K562 (cell line): Measurements from ENCODE around the gene SLC44A2.
A peak's percentile ranks its signal among the peaks of the same experiment; 100 is the strongest.

Source experiments
- BCOR ChIP-seq: fragments of 450-650 bp; IDR thresholded peaks from 2 replicates; pipeline ENCODE4 v1.6.1; 2016
- MYC ChIP-seq, 2 experiments: fragments of 250-450 bp in 1 of 2; sonication (Bioruptor Pico) in 1 of 2; IDR thresholded peaks; 2 replicates each; pipeline versions ENCODE4 v1.5.1 to v1.6.1; 2012 to 2021; ENCODE audit warnings: low read depth in 2 of 2, borderline replicate concordance in 1 of 2, improper control_type of control experiment in 1 of 2, low read length in 1 of 2, mild to moderate bottlenecking in 1 of 2, moderate library complexity in 1 of 2
- SP1 ChIP-seq: sonication (generic); formaldehyde crosslinking; IDR thresholded peaks from 2 replicates; pipeline ENCODE4 v1.8.1; 2022; ENCODE audit warnings: mild to moderate bottlenecking, missing genetic modification reagents
- ZNF23 ChIP-seq: fragments of 250-450 bp; sonication (Bioruptor Pico); IDR thresholded peaks from 2 replicates; pipeline ENCODE4 v1.4.0; 2020; ENCODE audit warnings: mild to moderate bottlenecking
- TF ChIP-seq, protein P1 (sequence below), 3 experiments: IDR thresholded peaks in 2 of 3; conservative IDR thresholded peaks in 1 of 3; 2 replicates each; pipeline ENCODE4 v1.5.1; 2011 to 2012; ENCODE audit warnings: low read length in 3 of 3, mild to moderate bottlenecking in 3 of 3, control low read depth in 2 of 3, improper control_type of control experiment in 1 of 3, inconsistent platforms in 1 of 3, low read depth in 1 of 3, mixed read lengths in 1 of 3, moderate library complexity in 1 of 3; ENCODE audit not compliant: insufficient read depth in 2 of 3
- TF ChIP-seq, protein P2 (sequence below): sonication (generic); formaldehyde crosslinking; IDR thresholded peaks from 2 replicates; pipeline ENCODE4 v1.8.1; 2023; ENCODE audit warnings: mild to moderate bottlenecking, missing genetic modification reagents

DNA sequence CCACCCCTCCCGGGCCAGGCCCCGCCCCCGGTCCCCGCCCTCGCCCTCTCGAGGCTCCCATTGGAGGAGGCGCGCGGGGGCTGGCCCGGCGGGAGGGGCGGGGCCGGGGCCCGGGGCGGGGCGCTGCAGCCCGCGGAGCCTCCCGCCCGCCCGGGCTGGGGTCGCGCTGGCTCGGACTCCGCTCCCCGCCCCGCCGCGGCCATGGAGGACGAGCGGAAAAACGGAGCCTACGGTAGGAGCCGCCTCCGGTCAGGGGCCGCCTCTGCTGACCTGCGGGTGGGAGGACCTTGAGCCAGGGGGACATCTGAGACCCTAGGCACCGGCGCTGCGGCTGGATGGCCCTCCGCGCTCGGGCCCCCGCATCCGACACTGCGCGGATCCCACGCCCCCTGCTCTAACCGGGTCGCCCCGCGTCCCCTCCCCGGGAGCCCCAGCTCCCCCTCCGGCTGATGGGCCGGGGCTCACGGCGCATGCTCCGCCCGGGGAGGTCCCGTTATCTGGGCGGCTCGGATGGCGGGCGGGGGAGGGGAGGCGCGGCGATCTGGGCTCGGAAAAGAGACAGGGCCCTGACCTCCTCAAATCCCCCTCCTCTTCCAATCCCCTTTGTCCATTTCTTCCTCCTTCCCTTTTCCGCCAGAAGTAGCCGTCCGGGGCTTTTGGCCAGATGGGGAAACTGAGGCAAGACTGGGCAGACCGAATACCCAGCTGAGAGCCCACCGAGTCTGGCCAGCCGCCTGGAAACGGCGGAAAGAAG is 22.8 kb upstream of the SLC44A2 start:
- TF ChIP-seq, protein P1, sequence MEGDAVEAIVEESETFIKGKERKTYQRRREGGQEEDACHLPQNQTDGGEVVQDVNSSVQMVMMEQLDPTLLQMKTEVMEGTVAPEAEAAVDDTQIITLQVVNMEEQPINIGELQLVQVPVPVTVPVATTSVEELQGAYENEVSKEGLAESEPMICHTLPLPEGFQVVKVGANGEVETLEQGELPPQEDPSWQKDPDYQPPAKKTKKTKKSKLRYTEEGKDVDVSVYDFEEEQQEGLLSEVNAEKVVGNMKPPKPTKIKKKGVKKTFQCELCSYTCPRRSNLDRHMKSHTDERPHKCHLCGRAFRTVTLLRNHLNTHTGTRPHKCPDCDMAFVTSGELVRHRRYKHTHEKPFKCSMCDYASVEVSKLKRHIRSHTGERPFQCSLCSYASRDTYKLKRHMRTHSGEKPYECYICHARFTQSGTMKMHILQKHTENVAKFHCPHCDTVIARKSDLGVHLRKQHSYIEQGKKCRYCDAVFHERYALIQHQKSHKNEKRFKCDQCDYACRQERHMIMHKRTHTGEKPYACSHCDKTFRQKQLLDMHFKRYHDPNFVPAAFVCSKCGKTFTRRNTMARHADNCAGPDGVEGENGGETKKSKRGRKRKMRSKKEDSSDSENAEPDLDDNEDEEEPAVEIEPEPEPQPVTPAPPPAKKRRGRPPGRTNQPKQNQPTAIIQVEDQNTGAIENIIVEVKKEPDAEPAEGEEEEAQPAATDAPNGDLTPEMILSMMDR (IDR thresholded peaks at IDR 0.05 in 2 of 3, conservative IDR thresholded peaks at IDR 0.05 in 1 of 3; ENCODE audit: insufficient read depth in 2 of 3, low read depth in 1 of 3, low read length in 3 of 3) = no peak
- TF ChIP-seq ZNF23 (CRISPR knock-in tag) (no peak), MYC (IDR thresholded peaks at IDR 0.05; ENCODE audit: low read depth, low read length) (peak; percentile 12; the same call in 1 of the 2 replicates), MYC (CRISPR knock-in tag; IDR thresholded peaks at IDR 0.05; ENCODE audit: borderline replicate concordance, low read depth) (no peak), SP1 (CRISPR knock-in tag) (peak; percentile 72; the same call in 1 of the 2 replicates), BCOR (peak; percentile 88)
- TF ChIP-seq, protein P2, sequence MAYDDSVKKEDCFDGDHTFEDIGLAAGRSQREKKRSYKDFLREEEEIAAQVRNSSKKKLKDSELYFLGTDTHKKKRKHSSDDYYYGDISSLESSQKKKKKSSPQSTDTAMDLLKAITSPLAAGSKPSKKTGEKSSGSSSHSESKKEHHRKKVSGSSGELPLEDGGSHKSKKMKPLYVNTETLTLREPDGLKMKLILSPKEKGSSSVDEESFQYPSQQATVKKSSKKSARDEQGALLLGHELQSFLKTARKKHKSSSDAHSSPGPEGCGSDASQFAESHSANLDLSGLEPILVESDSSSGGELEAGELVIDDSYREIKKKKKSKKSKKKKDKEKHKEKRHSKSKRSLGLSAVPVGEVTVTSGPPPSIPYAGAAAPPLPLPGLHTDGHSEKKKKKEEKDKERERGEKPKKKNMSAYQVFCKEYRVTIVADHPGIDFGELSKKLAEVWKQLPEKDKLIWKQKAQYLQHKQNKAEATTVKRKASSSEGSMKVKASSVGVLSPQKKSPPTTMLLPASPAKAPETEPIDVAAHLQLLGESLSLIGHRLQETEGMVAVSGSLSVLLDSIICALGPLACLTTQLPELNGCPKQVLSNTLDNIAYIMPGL (CRISPR knock-in tag) = no peak
